Hippocampal formation (tissue), 2 donors: Measurements from ENCODE around the gene RXRB.

Experiments
- DNase-seq, 2 donors: peaks; one replicate each; lab custom pipeline; 2025; lab: John Stamatoyannopoulos, UW

RXRB gene

GRCh38 chr6:33211666-33212422 is 11.4 kb upstream of the RXRB start:
- no peak for DNase-seq

DNA sequence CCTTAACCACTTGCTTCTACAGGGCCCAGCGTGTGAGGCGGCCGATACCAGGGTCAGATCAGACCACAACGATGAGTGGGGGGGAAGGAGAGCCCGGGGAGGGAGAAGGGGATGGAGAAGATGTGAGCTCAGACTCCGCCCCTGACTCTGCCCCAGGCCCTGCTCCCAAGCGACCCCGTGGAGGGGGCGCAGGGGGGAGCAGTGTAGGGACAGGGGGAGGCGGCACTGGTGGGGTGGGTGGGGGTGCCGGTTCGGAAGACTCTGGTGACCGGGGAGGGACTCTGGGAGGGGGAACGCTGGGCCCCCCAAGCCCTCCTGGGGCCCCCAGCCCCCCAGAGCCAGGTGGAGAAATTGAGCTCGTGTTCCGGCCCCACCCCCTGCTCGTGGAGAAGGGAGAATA is 10.7 kb upstream of the RXRB start:
- no peak for DNase-seq

GRCh38 chr6:33209856-33210255 is 9.4 kb upstream of the RXRB start:
- no peak for DNase-seq

DNA sequence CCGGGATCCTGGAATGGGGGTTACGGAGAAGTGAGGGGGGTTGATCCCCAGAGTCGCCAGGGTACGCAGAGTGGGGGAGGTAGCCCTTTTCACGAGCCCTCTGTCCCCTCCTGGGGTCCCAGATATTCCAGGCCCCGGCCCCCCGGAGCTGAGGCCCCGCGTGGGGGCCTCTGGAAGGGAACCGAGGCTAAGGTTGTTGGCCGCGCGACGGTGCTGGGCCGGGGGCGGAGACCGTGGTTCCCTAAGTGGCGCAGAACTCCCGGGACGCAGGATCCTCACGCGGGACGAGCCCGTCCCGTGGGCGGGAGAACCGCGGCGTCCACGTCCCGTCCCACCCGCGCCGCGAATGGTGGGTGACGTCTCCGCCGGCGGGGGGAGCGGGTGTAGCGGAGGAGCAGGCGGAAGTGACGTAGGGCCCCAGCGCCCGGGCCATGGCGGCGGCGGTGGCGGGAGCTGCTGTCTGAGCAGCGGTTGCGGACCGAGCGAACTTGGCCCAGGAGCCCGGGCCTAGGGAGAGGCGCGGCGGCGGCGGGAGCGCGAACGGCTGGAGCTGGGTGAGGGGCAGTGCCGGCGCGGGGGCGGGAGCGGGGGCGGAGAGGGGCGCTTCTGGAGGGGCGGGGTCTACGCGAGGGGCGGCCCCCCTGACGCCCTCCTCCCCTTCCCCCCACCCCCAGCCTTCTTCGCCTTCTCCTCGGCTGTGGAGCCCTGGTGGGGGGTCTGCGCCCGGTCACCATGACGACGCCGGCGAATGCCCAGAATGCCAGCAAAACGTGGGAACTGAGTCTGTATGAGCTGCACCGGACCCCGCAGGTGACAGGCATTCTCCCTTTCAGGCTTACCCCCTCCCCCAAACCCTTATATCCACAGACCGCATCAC is 7.9 kb upstream of the RXRB start, which contains the start of gene RING1:
Gene RING1, plus strand, starts transcription at position 410 of the 877 bp plus-strand sequence. Its CDS starts 323 bp downstream, at position 733.
- DNase-seq = peak; percentile 81

GRCh38 chr6:33207552-33208090 is 7.2 kb upstream of the RXRB start:
- no peak for DNase-seq

- DNase-seq = no peak
Measured at GRCh38 chr6:33206864-33207551, 6.5 kb upstream of the RXRB start.

GRCh38 chr6:33206027-33206863 is 5.8 kb upstream of the RXRB start:
- no peak for DNase-seq

GRCh38 chr6:33205191-33206026 is 4.9 kb upstream of the RXRB start:
- DNase-seq = no peak

DNA sequence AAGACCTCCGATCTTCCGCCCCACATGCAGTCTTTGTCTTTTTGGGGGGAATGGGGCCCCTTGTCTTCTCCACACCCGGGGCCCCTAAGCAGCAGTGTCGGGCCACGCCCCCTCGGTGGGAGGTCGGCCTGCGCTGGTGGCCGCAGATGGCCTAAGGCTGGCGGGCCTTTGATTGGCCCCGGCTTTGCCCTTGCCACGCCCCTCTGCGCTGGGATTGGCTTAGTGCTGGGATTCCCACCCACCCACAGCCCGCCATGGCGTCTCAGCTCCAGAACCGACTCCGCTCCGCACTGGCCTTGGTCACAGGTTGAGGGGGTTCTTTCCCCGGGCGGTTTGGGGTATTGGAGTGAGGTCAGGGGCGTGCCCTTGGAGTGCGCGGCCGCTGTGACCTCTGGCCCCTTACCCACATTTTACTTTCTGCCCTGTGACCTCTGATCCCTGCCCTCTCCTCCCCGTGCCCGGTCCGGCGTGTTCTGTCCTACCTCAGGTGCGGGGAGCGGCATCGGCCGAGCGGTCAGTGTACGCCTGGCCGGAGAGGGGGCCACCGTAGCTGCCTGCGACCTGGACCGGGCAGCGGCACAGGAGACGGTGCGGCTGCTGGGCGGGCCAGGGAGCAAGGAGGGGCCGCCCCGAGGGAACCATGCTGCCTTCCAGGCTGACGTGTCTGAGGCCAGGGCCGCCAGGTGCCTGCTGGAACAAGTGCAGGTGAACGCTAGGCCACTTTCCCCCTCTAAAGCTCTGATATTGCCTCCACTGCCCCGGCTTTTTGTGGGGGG is 4.1 kb upstream of the RXRB start, which contains the start of gene HSD17B8:
Gene HSD17B8, plus strand, starts transcription at position 241 of the 776 bp plus-strand sequence. Its CDS starts 14 bp downstream, at position 255.
- peak; percentile 87 to 90 for DNase-seq

DNA sequence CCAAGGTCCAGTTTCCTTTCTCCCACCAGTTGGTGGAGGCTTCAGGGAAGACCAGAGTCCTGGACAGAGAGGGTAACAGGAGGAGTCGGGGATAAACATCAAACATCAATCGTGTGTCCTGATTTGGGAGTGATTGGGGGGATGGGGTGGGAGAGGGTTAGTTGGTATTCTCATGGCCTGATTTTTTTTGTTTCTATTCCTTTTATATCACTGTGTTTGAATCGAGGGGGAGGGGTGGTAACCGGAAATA is 3.6 kb upstream of the RXRB start:
- DNase-seq = no peak

- no peak for DNase-seq
Measured at GRCh38 chr6:33203443-33204164, 3.1 kb upstream of the RXRB start.

DNA sequence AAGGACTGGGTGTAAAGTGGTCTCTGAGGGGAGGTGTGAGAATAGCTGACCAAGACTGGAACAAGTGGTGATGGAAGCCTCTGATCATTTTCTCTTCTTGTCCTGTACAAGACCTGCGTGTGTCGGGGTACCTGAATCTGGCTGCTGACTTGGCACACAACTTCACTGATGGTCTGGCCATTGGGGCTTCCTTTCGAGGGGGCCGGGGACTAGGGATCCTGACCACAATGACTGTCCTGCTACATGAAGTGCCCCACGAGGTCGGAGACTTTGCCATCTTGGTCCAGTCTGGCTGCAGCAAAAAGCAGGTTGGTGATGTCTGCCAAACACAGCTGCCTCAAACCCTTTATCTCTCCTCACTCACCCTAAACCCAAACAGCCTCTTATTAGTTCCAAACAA is 2.3 kb upstream of the RXRB start:
- no peak for DNase-seq

GRCh38 chr6:33201935-33202334 is 1.5 kb upstream of the RXRB start:
- no peak for DNase-seq

DNA sequence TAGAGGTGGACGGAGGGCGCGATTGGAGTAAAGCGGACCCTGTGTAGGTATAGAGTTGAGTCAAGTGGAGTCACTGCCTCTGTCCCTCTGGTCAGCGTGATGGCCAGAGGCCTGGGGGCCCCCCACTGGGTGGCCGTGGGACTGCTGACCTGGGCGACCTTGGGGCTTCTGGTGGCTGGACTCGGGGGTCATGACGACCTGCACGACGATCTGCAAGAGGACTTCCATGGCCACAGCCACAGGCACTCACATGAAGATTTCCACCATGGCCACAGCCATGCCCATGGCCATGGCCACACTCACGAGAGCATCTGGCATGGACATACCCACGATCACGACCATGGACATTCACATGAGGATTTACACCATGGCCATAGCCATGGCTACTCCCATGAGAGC is 681 bp upstream of the RXRB start:
- DNase-seq = no peak

DNA sequence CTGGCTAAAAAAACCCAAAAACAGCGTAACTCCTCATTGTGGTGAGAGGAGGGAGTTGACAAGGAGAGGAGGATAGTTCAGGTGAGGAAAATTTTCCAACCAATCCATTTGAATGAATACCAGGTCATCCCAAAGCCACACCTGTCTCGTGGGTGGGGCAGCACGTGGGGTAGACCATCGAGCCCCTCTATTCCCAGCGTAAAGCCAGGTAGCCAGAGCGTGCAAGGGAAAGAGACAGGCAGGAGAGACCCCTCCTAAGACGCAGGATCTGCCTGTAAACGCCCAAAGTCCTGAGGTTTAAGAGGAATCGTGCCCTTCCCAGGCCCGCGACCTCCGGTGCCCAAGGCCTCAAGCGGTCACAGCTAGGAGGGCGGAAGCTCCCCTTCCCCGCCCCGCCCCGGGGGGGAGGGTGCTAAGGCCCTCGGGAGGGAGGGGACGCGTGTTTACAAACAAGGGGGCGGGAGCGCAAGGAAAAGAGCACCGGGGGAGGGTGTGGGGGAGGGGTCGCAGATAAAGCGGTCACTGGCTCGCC is 712 bp downstream of the RXRB start:
- no peak for DNase-seq

GRCh38 chr6:33198853-33199436 is 1.5 kb downstream of the RXRB start:
- DNase-seq = no peak

- no peak for DNase-seq
Measured at GRCh38 chr6:33198159-33198852, 2.2 kb downstream of the RXRB start.
